CD4-positive, alpha-beta T cell (primary cell): ENCODE results near the gene KDM4B. TPM values are rescaled to one million over a fixed set of nuclear protein-coding genes. Genes with fewer than 3 reads are reported as not detected.

Experiments used
- ATAC-seq: fragments of 200-7000 bp; cut with Tn5 transposase; one replicate; pipeline ENCODE4 v1.10.0; 2022; ENCODE audit warnings: mild to moderate bottlenecking; ENCODE audit not compliant: poor library complexity
- CTCF ChIA-PET: fragments of 350-600 bp; sonication (Branson Sonifier 250); formaldehyde crosslinking; loops from one replicate; lab custom pipeline; 2021; ENCODE audit warnings: antibody characterized with exemption, inconsistent platforms; lab: Charles Lee
- POLR2A ChIA-PET: fragments of 350-600 bp; sonication (Branson Sonifier 250); formaldehyde crosslinking; loops from one replicate; lab custom pipeline; 2021; ENCODE audit warnings: antibody characterized with exemption, inconsistent platforms; lab: Charles Lee
- DNase-seq, 14 experiments: peaks; one replicate each; pipeline ENCODE4 v3.0.0-alpha.2; 2013 to 2020; ENCODE audit warnings: mixed read lengths in 2 of 14
- H3K27ac ChIP-seq, 2 donors: one replicate each; pipeline versions ENCODE4 v1.5.1 to v1.7.0; 2013; ENCODE audit warnings: low read length in 2 of 2, low read depth in 1 of 2, mild to moderate bottlenecking in 1 of 2
- H3K27me3 ChIP-seq, 2 experiments: 1 replicate in 1 of 2; 2 replicates in 1 of 2; pipeline versions ENCODE4 v1.6.1 to v1.7.0; 2013; ENCODE audit warnings: low read length in 2 of 2, control low read depth in 1 of 2, mild to moderate bottlenecking in 1 of 2, moderate library complexity in 1 of 2; ENCODE audit not compliant: insufficient read depth in 2 of 2, control insufficient read depth in 1 of 2
- H3K36me3 ChIP-seq: one replicate; pipeline ENCODE4 v1.6.1; 2013; ENCODE audit warnings: low read length, control low read depth; ENCODE audit not compliant: insufficient read depth
- H3K4me1 ChIP-seq: one replicate; pipeline ENCODE4 v1.6.1; 2013; ENCODE audit warnings: low read length, control low read depth; ENCODE audit not compliant: insufficient read depth
- H3K4me3 ChIP-seq: one replicate; pipeline ENCODE4 v1.5.1; 2013; ENCODE audit warnings: mild to moderate bottlenecking, low read length, moderate library complexity
- H3K9me3 ChIP-seq, 2 experiments: 1 replicate in 1 of 2; 2 replicates in 1 of 2; pipeline versions ENCODE4 v1.6.1 to v1.7.0; 2013; ENCODE audit warnings: low read length in 2 of 2, mild to moderate bottlenecking in 2 of 2, control low read depth in 1 of 2, moderate library complexity in 1 of 2; ENCODE audit not compliant: control insufficient read depth in 1 of 2, insufficient read depth in 1 of 2
- H3K27ac Mint-ChIP-seq: one replicate; pipeline ENCODE4 v1.8.0; 2020; ENCODE audit warnings: mixed read lengths
- H3K27me3 Mint-ChIP-seq: one replicate; pipeline ENCODE4 v1.8.0; 2021; ENCODE audit warnings: mixed read lengths
- H3K36me3 Mint-ChIP-seq: one replicate; pipeline ENCODE4 v1.8.0; 2021; ENCODE audit warnings: low read depth, mixed read lengths
- H3K4me1 Mint-ChIP-seq: one replicate; pipeline ENCODE4 v1.8.0; 2021; ENCODE audit warnings: low read depth, mixed read lengths
- H3K4me3 Mint-ChIP-seq: one replicate; pipeline ENCODE4 v1.8.0; 2020; ENCODE audit warnings: mild to moderate bottlenecking, mixed read lengths
- H3K9me3 Mint-ChIP-seq: one replicate; pipeline ENCODE4 v1.8.0; 2020; ENCODE audit warnings: mixed read lengths
- intact Hi-C, 2 experiments: fragments of 100-400 bp; cut with DNase I in 1 of 2; cut with micrococcal nuclease in 1 of 2; formaldehyde crosslinking; loops; one replicate each; pipeline versions ENCODE4 v1.15.1 to v1.9.0; 2023 to 2025; cut with DNase I, micrococcal nuclease
- total RNA-seq, 174 experiments: library from RNA in 2 of 174; stranded (reverse) in 2 of 174; gene quantifications; one replicate each; pipeline ENCODE4 v1.2.3 and lab custom pipeline; 2021 to 2026
- TF ChIP-seq, protein P1 (sequence below): fragments of 200-600 bp; IDR thresholded peaks from one replicate; pipeline ENCODE4 v1.8.0; 2022; ENCODE audit warnings: antibody characterized with exemption, mild to moderate bottlenecking

KDM4B gene
- total RNA-seq, 2 experiments from 2014 or later, result 41.8 to 42.5 TPM

DNA sequence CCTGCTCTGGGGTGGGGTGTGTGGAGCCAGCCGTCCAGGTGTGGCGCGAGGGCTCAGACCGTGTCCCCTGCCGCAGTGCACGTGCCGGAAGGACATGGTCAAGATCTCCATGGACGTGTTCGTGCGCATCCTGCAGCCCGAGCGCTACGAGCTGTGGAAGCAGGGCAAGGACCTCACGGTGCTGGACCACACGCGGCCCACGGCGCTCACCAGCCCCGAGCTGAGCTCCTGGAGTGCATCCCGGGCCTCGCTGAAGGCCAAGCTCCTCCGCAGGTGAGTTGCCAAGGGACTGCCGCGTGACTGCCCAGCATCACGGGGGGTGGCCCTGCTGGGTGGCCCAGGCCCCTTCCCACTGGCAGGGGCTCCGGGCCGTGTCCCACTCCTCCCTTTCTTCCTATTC lies 141.6 kb downstream of the KDM4B start:
- ATAC-seq (no peak), DNase-seq (no peak)
- POLR2A ChIA-PET, result no interaction called here
- TF ChIP-seq, protein P1, sequence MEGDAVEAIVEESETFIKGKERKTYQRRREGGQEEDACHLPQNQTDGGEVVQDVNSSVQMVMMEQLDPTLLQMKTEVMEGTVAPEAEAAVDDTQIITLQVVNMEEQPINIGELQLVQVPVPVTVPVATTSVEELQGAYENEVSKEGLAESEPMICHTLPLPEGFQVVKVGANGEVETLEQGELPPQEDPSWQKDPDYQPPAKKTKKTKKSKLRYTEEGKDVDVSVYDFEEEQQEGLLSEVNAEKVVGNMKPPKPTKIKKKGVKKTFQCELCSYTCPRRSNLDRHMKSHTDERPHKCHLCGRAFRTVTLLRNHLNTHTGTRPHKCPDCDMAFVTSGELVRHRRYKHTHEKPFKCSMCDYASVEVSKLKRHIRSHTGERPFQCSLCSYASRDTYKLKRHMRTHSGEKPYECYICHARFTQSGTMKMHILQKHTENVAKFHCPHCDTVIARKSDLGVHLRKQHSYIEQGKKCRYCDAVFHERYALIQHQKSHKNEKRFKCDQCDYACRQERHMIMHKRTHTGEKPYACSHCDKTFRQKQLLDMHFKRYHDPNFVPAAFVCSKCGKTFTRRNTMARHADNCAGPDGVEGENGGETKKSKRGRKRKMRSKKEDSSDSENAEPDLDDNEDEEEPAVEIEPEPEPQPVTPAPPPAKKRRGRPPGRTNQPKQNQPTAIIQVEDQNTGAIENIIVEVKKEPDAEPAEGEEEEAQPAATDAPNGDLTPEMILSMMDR, result no peak
- intact Hi-C loops, result no loop called here
- Histone ChIP-seq H3K4me1 (no peaks in the 10 kb centered on the region), H3K27me3 (no peaks in the 10 kb centered on the region), H3K36me3 (peaks cover 25% of the 10 kb centered on the region), H3K27ac (no peak overlapping the region), H3K4me3 (no peak overlapping the region), H3K9me3 (peaks cover 0 to 16% of the 10 kb centered on the region in 2 experiments)
- no peak overlapping the region for H3K4me3 Mint-ChIP-seq
- H3K4me1 Mint-ChIP-seq, result no peaks in the 10 kb centered on the region
- no peak overlapping the region for H3K27ac Mint-ChIP-seq
- H3K27me3 Mint-ChIP-seq, result no peaks in the 10 kb centered on the region
- CTCF ChIA-PET, result no interaction called here
- H3K36me3 Mint-ChIP-seq, result peaks cover 37% of the 10 kb centered on the region
- peaks cover under 1% of the 10 kb centered on the region for H3K9me3 Mint-ChIP-seq

- intact Hi-C loops, result no loop called here
- Mint-ChIP-seq H3K36me3 (peaks cover 35% of the 10 kb centered on the region), H3K9me3 (peaks cover 2% of the 10 kb centered on the region), H3K4me3 (no peak overlapping the region), H3K4me1 (no peaks in the 10 kb centered on the region), H3K27me3 (no peaks in the 10 kb centered on the region), H3K27ac (no peak overlapping the region)
- Histone ChIP-seq H3K9me3 (peaks cover 0 to 20% of the 10 kb centered on the region in 2 experiments), H3K4me1 (no peaks in the 10 kb centered on the region), H3K36me3 (peaks cover 25% of the 10 kb centered on the region), H3K27ac (no peak overlapping the region), H3K27me3 (no peaks in the 10 kb centered on the region), H3K4me3 (no peak overlapping the region)
- ChIA-PET POLR2A (no interaction called here), CTCF (no interaction called here)
- DNase-seq (no peak), ATAC-seq (no peak)
- TF ChIP-seq, protein P1, result no peak
Measured at GRCh38 chr19:5111051-5111450, 142.1 kb downstream of the KDM4B start.

- peaks cover 0 to 21% of the 10 kb centered on the region in 2 experiments for H3K9me3 ChIP-seq
- TF ChIP-seq, protein P1, result no peak
- no peak overlapping the region for H3K4me3 ChIP-seq
- H3K27ac Mint-ChIP-seq, result no peak overlapping the region
- H3K27me3 ChIP-seq, result no peaks in the 10 kb centered on the region
- peaks cover 18% of the 10 kb centered on the region for H3K36me3 ChIP-seq
- peaks cover 2% of the 10 kb centered on the region for H3K9me3 Mint-ChIP-seq
- no peaks in the 10 kb centered on the region for H3K4me1 Mint-ChIP-seq
- ChIA-PET POLR2A (no interaction called here), CTCF (no interaction called here)
- ATAC-seq (no peak), DNase-seq (no peak)
- H3K4me1 ChIP-seq, result no peaks in the 10 kb centered on the region
- no peak overlapping the region for H3K4me3 Mint-ChIP-seq
- H3K27me3 Mint-ChIP-seq, result no peaks in the 10 kb centered on the region
- no peak overlapping the region for H3K27ac ChIP-seq
- intact Hi-C loops, result no loop called here
- H3K36me3 Mint-ChIP-seq, result peaks cover 41% of the 10 kb centered on the region
Measured at GRCh38 chr19:5112175-5112574, 143.3 kb downstream of the KDM4B start.
